ENCODE measurements around the gene ANKRD63.

Gene ANKRD63

GRCh38 chr15:40254452-40254851 lies 28.4 kb downstream of the ANKRD63 start:
- DNase-seq: no peak

- DNase-seq: no peak
Measured at GRCh38 chr15:40253167-40253790, 29.6 kb downstream of the ANKRD63 start.

- peak; percentile 17 for DNase-seq
Measured at GRCh38 chr15:40252438-40253166, 30.3 kb downstream of the ANKRD63 start.

- DNase-seq: no peak
Measured at GRCh38 chr15:40252141-40252437, 30.8 kb downstream of the ANKRD63 start.

GRCh38 chr15:40251486-40252140 lies 31.3 kb downstream of the ANKRD63 start:
- DNase-seq: no peak

- DNase-seq: no peak
Measured at GRCh38 chr15:40250771-40251483, 31.9 kb downstream of the ANKRD63 start.

- DNase-seq: no peak
Measured at GRCh38 chr15:40250304-40250656, 32.6 kb downstream of the ANKRD63 start.

GRCh38 chr15:40249477-40250303 lies 33.2 kb downstream of the ANKRD63 start:
- no peak for DNase-seq

- no peak for DNase-seq
Measured at GRCh38 chr15:40248006-40248783, 34.7 kb downstream of the ANKRD63 start.

GRCh38 chr15:40247406-40247971 lies 35.4 kb downstream of the ANKRD63 start:
- no peak for DNase-seq

- DNase-seq: no peak
Measured at GRCh38 chr15:40246496-40247280, 36.2 kb downstream of the ANKRD63 start.

- DNase-seq: no peak
Measured at GRCh38 chr15:40245666-40246450, 37.0 kb downstream of the ANKRD63 start.

- no peak for DNase-seq
Measured at GRCh38 chr15:40244961-40245523, 37.8 kb downstream of the ANKRD63 start.

- DNase-seq: no peak
Measured at GRCh38 chr15:40243126-40243810, 39.6 kb downstream of the ANKRD63 start.

- no peak for DNase-seq
Measured at GRCh38 chr15:40242601-40243000, 40.3 kb downstream of the ANKRD63 start.

GRCh38 chr15:40242213-40242599 lies 40.7 kb downstream of the ANKRD63 start:
- DNase-seq: no peak

- no peak for DNase-seq
Measured at GRCh38 chr15:40241269-40242212, 41.3 kb downstream of the ANKRD63 start.
